ENCODE data around the gene PKD1L1.

- TF ChIP-seq POLR2AphosphoS5 (IDR thresholded peaks at IDR 0.05; ENCODE audit: borderline replicate concordance, low read depth, low read length) (no peak), EZH2 (IDR thresholded peaks at IDR 0.05) (no peak), FOXP2 (optimal IDR thresholded peaks at IDR 0.05; ENCODE audit: control extremely low read depth, extremely low read length, insufficient read depth) (no peak)
Measured at GRCh38 chr7:47782022-47782421, 166.2 kb downstream of the PKD1L1 start.
